Naive thymus-derived CD4-positive, alpha-beta T cell (primary cell): Measurements from ENCODE around the gene PRKN. TPM values are rescaled to one million over a fixed set of nuclear protein-coding genes. Genes with fewer than 3 reads are reported as not detected.

ENCODE experiments used
- ATAC-seq: fragments of 150-1000 bp; cut with Tn5 transposase; 2 replicates; pipeline ENCODE4 v1.10.0; 2021; ENCODE audit warnings: mild to moderate bottlenecking, moderate library complexity
- CTCF ChIA-PET: fragments of 350-600 bp; sonication (Branson Sonifier 250); formaldehyde crosslinking; loops from one replicate; lab custom pipeline; 2021; ENCODE audit warnings: antibody characterized with exemption; lab: Charles Lee
- POLR2A ChIA-PET: fragments of 350-600 bp; sonication (Branson Sonifier 250); formaldehyde crosslinking; loops from one replicate; lab custom pipeline; 2021; ENCODE audit warnings: antibody characterized with exemption, inconsistent platforms; lab: Charles Lee
- DNase-seq, 9 donors: peaks; one replicate each; pipeline versions ENCODE4 v3.0.0 to v3.0.0-alpha.2; 2020 to 2022; ENCODE audit warnings: mixed read lengths in 1 of 9
- H3K27ac ChIP-seq: one replicate; pipeline ENCODE4 v1.7.0; 2013; ENCODE audit warnings: mild to moderate bottlenecking, low read depth, low read length, moderate library complexity
- H3K27me3 ChIP-seq, 2 donors: one replicate each; pipeline ENCODE4 v1.7.0; 2013; ENCODE audit warnings: low read length in 2 of 2, mild to moderate bottlenecking in 2 of 2, moderate library complexity in 2 of 2; ENCODE audit not compliant: control insufficient read depth in 2 of 2, insufficient read depth in 2 of 2
- H3K36me3 ChIP-seq, 3 experiments: 1 replicate in 2 of 3; 2 replicates in 1 of 3; pipeline ENCODE4 v1.7.0; 2013; ENCODE audit warnings: low read length in 3 of 3, mild to moderate bottlenecking in 3 of 3, moderate library complexity in 1 of 3; ENCODE audit not compliant: insufficient read depth in 3 of 3, control insufficient read depth in 2 of 3
- H3K4me1 ChIP-seq, 2 donors: one replicate each; pipeline ENCODE4 v1.7.0; 2013; ENCODE audit warnings: low read length in 2 of 2, mild to moderate bottlenecking in 2 of 2, moderate library complexity in 1 of 2; ENCODE audit not compliant: control insufficient read depth in 2 of 2, insufficient read depth in 2 of 2
- H3K4me3 ChIP-seq: 2 replicates; pipeline ENCODE4 v1.7.0; 2013; ENCODE audit warnings: mild to moderate bottlenecking, low read length
- H3K9me3 ChIP-seq, 3 experiments: 1 replicate in 2 of 3; 2 replicates in 1 of 3; pipeline ENCODE4 v1.7.0; 2013; ENCODE audit warnings: low read length in 3 of 3; ENCODE audit not compliant: control insufficient read depth in 2 of 3
- H3K27ac Mint-ChIP-seq, 9 donors: one replicate each; pipeline ENCODE4 v1.8.0; 2020 to 2022; ENCODE audit warnings: mixed read lengths in 9 of 9, mild to moderate bottlenecking in 8 of 9, moderate library complexity in 5 of 9, inconsistent platforms in 2 of 9
- H3K27me3 Mint-ChIP-seq, 5 donors: one replicate each; pipeline ENCODE4 v1.8.0; 2021 to 2022; ENCODE audit warnings: mixed read lengths in 5 of 5, mild to moderate bottlenecking in 1 of 5
- H3K36me3 Mint-ChIP-seq, 5 donors: one replicate each; pipeline ENCODE4 v1.8.0; 2020 to 2022; ENCODE audit warnings: mixed read lengths in 5 of 5, mild to moderate bottlenecking in 3 of 5, inconsistent platforms in 1 of 5
- H3K4me1 Mint-ChIP-seq, 7 donors: one replicate each; pipeline ENCODE4 v1.8.0; 2020 to 2022; ENCODE audit warnings: mixed read lengths in 7 of 7, mild to moderate bottlenecking in 3 of 7, inconsistent platforms in 1 of 7
- H3K4me3 Mint-ChIP-seq, 10 donors: one replicate each; pipeline ENCODE4 v1.8.0; 2020 to 2022; ENCODE audit warnings: mild to moderate bottlenecking in 10 of 10, mixed read lengths in 10 of 10, moderate library complexity in 6 of 10, inconsistent platforms in 2 of 10
- H3K9me3 Mint-ChIP-seq, 11 donors: one replicate each; pipeline ENCODE4 v1.8.0; 2020 to 2022; ENCODE audit warnings: mixed read lengths in 11 of 11, mild to moderate bottlenecking in 4 of 11, inconsistent platforms in 1 of 11, moderate library complexity in 1 of 11
- intact Hi-C, 2 donors: fragments of 100-400 bp; cut with micrococcal nuclease; formaldehyde crosslinking; loops; one replicate each; pipeline ENCODE4 v1.15.1; 2023
- polyA plus RNA-seq, 2 donors: library from polyadenylated mRNA; unstranded; fragments of 300-500 nt; fragmentation: Illumina TruSeq; gene quantifications; one replicate each; pipeline ENCODE4 v1.2.3, GENCODE V29; 2021
- total RNA-seq, 6 experiments: library from RNA in 5 of 6; stranded (reverse) in 5 of 6; gene quantifications; 1 replicate in 5 of 6; 2 replicates in 1 of 6; pipeline ENCODE4 v1.2.3 and lab custom pipeline; 2021 to 2026

PRKN gene
- total and polyA plus RNA-seq, 7 experiments from 2014 or later, result 0.44 to 10.3 (median 8.1) TPM

GRCh38 chr6:161884782-161885181 lies 842.8 kb downstream of the PRKN start:
- H3K4me1 Mint-ChIP-seq, result no peaks in the 10 kb centered on the region
- ChIA-PET CTCF (no interaction called here), POLR2A (no interaction called here)

GRCh38 chr6:161882196-161882765 lies 845.3 kb downstream of the PRKN start:
- H3K4me3 Mint-ChIP-seq, result no peak overlapping the region

More at GRCh38 chr6:161884782-161885181, 842.8 kb downstream of the PRKN start:
- peaks cover 0 to 2% (median 0%) of the 10 kb centered on the region in 11 donors for H3K9me3 Mint-ChIP-seq
- Histone ChIP-seq H3K36me3 (no peaks in the 10 kb centered on the region), H3K4me3 (no peak overlapping the region), H3K27me3 (no peaks in the 10 kb centered on the region), H3K4me1 (no peaks in the 10 kb centered on the region), H3K27ac (no peak overlapping the region), H3K9me3 (no peaks in the 10 kb centered on the region)
- H3K27ac Mint-ChIP-seq, result no peak overlapping the region
- intact Hi-C loops, result no loop called here
- H3K4me3 Mint-ChIP-seq, result no peak overlapping the region
- H3K27me3 Mint-ChIP-seq, result no peaks in the 10 kb centered on the region
- ATAC-seq, result no peak
- peaks cover 0 to 4% (median 0%) of the 10 kb centered on the region in 5 donors for H3K36me3 Mint-ChIP-seq
- DNase-seq, result no peak

GRCh38 chr6:161880056-161880455 lies 847.5 kb downstream of the PRKN start:
- no peaks in the 10 kb centered on the region for H3K27me3 Mint-ChIP-seq
- Histone ChIP-seq H3K27ac (no peak overlapping the region), H3K4me3 (no peak overlapping the region), H3K9me3 (no peaks in the 10 kb centered on the region), H3K36me3 (no peaks in the 10 kb centered on the region), H3K4me1 (no peaks in the 10 kb centered on the region), H3K27me3 (no peaks in the 10 kb centered on the region)
- ChIA-PET POLR2A (no interaction called here), CTCF (no interaction called here)
- no peak overlapping the region for H3K27ac Mint-ChIP-seq
- ATAC-seq (no peak), DNase-seq (no peak)
- H3K9me3 Mint-ChIP-seq, result peaks cover 0 to 2% (median 0%) of the 10 kb centered on the region in 11 donors
- no peak overlapping the region for H3K4me3 Mint-ChIP-seq
- H3K36me3 Mint-ChIP-seq, result peaks cover 0 to 8% (median 0%) of the 10 kb centered on the region in 5 donors
- intact Hi-C loops, result no loop called here
- H3K4me1 Mint-ChIP-seq, result no peaks in the 10 kb centered on the region

More at GRCh38 chr6:161882196-161882765, 845.3 kb downstream of the PRKN start:
- ChIA-PET CTCF (no interaction called here), POLR2A (no interaction called here)
- no peak for DNase-seq
- no peak for ATAC-seq
- H3K4me1 Mint-ChIP-seq, result no peaks in the 10 kb centered on the region
- H3K9me3 Mint-ChIP-seq, result peaks cover 0 to 2% (median 0%) of the 10 kb centered on the region in 11 donors
- no peaks in the 10 kb centered on the region for H3K27me3 Mint-ChIP-seq
- intact Hi-C loops, result no loop called here
- no peak overlapping the region for H3K27ac Mint-ChIP-seq
- Histone ChIP-seq H3K27me3 (no peaks in the 10 kb centered on the region), H3K36me3 (no peaks in the 10 kb centered on the region), H3K4me3 (no peak overlapping the region), H3K4me1 (no peaks in the 10 kb centered on the region), H3K9me3 (no peaks in the 10 kb centered on the region), H3K27ac (no peak overlapping the region)
- H3K36me3 Mint-ChIP-seq, result peaks cover 0 to 8% (median 0%) of the 10 kb centered on the region in 5 donors

- no peaks in the 10 kb centered on the region for H3K27me3 Mint-ChIP-seq
- H3K36me3 ChIP-seq, result no peaks in the 10 kb centered on the region
- no peak overlapping the region for H3K27ac ChIP-seq
- CTCF ChIA-PET, result no interaction called here
- no peaks in the 10 kb centered on the region for H3K27me3 ChIP-seq
- H3K4me3 ChIP-seq, result no peak overlapping the region
- no peak for ATAC-seq
- peaks cover 0 to 4% (median 0%) of the 10 kb centered on the region in 11 donors for H3K9me3 Mint-ChIP-seq
- no peak overlapping the region for H3K4me3 Mint-ChIP-seq
- intact Hi-C loops, result no loop called here
- no peak for DNase-seq
- H3K9me3 ChIP-seq, result no peaks in the 10 kb centered on the region
- H3K27ac Mint-ChIP-seq, result no peak overlapping the region
- H3K4me1 Mint-ChIP-seq, result no peaks in the 10 kb centered on the region
- POLR2A ChIA-PET, result no interaction called here
- no peaks in the 10 kb centered on the region for H3K4me1 ChIP-seq
- H3K36me3 Mint-ChIP-seq, result peaks cover 0 to 7% (median 3%) of the 10 kb centered on the region in 5 donors
Measured at GRCh38 chr6:161876231-161876630, 851.3 kb downstream of the PRKN start.

GRCh38 chr6:161870236-161870901 lies 857.2 kb downstream of the PRKN start:
- H3K4me1 Mint-ChIP-seq, result no peaks in the 10 kb centered on the region
- no peaks in the 10 kb centered on the region for H3K9me3 ChIP-seq
- no peaks in the 10 kb centered on the region for H3K4me1 ChIP-seq
- ChIA-PET CTCF (no interaction called here), POLR2A (no interaction called here)
- H3K27me3 Mint-ChIP-seq, result no peaks in the 10 kb centered on the region
- H3K27ac Mint-ChIP-seq, result no peak overlapping the region
- H3K9me3 Mint-ChIP-seq, result peaks cover 0 to 8% (median 0%) of the 10 kb centered on the region in 11 donors
- no peaks in the 10 kb centered on the region for H3K27me3 ChIP-seq
- intact Hi-C loops, result no loop called here
- no peak overlapping the region for H3K27ac ChIP-seq
- ATAC-seq (no peak), DNase-seq (no peak)
- peaks cover 0 to 13% (median 3%) of the 10 kb centered on the region in 5 donors for H3K36me3 Mint-ChIP-seq
- no peak overlapping the region for H3K4me3 Mint-ChIP-seq
- H3K4me3 ChIP-seq, result no peak overlapping the region
- no peaks in the 10 kb centered on the region for H3K36me3 ChIP-seq

- POLR2A ChIA-PET, result no interaction called here
- H3K36me3 ChIP-seq, result no peaks in the 10 kb centered on the region
Measured at GRCh38 chr6:161869491-161869890, 858.1 kb downstream of the PRKN start.

GRCh38 chr6:161866570-161866969 lies 861.0 kb downstream of the PRKN start:
- ChIA-PET CTCF (no interaction called here), POLR2A (no interaction called here)
- Histone ChIP-seq H3K4me1 (no peaks in the 10 kb centered on the region), H3K27ac (no peak overlapping the region), H3K4me3 (no peak overlapping the region), H3K9me3 (no peaks in the 10 kb centered on the region), H3K27me3 (no peaks in the 10 kb centered on the region), H3K36me3 (no peaks in the 10 kb centered on the region)
- Mint-ChIP-seq H3K9me3 (peaks cover 0 to 9% (median 0%) of the 10 kb centered on the region in 11 donors), H3K36me3 (peaks cover 0 to 13% (median 5%) of the 10 kb centered on the region in 5 donors), H3K27ac (no peak overlapping the region), H3K27me3 (no peaks in the 10 kb centered on the region), H3K4me1 (peaks cover 0 to 13% (median 0%) of the 10 kb centered on the region in 7 donors), H3K4me3 (no peak overlapping the region)
- intact Hi-C loops, result no loop called here
- DNase-seq (no peak), ATAC-seq (no peak)

More at GRCh38 chr6:161869491-161869890, 858.1 kb downstream of the PRKN start:
- intact Hi-C loops, result no loop called here
- Histone ChIP-seq H3K27me3 (no peaks in the 10 kb centered on the region), H3K27ac (no peak overlapping the region), H3K4me1 (no peaks in the 10 kb centered on the region), H3K4me3 (no peak overlapping the region), H3K9me3 (no peaks in the 10 kb centered on the region)
- Mint-ChIP-seq H3K27ac (no peak overlapping the region), H3K4me3 (no peak overlapping the region), H3K4me1 (no peaks in the 10 kb centered on the region), H3K36me3 (peaks cover 0 to 13% (median 3%) of the 10 kb centered on the region in 5 donors), H3K9me3 (peaks cover 0 to 8% (median 0%) of the 10 kb centered on the region in 11 donors), H3K27me3 (no peaks in the 10 kb centered on the region)
- CTCF ChIA-PET, result no interaction called here
- ATAC-seq (no peak), DNase-seq (no peak)
